GM23248 (cell line): ENCODE measurements around the gene PEX14. TPM values are rescaled to one million over a fixed set of nuclear protein-coding genes. Genes with fewer than 3 reads are reported as not detected.
A peak's percentile ranks its signal among the peaks of the same experiment; 100 is the strongest.

Source experiments
- DNase-seq: peaks from one replicate; pipeline ENCODE4 v3.0.0-alpha.2; 2015
- H2AFZ ChIP-seq: fragments of 200-600 bp; sonication (generic); 2 replicates; pipeline ENCODE4 v1.6.1; 2016; ENCODE audit warnings: antibody characterized with exemption
- H3F3A ChIP-seq: fragments of 200-600 bp; sonication (generic); 2 replicates; pipeline ENCODE4 v1.6.1; 2016; ENCODE audit warnings: mild to moderate bottlenecking, antibody characterized with exemption, mixed run types; ENCODE audit not compliant: insufficient read depth
- H3K27ac ChIP-seq: fragments of 200-600 bp; sonication (generic); 2 replicates; pipeline ENCODE4 v1.5.1; 2016; ENCODE audit warnings: mild to moderate bottlenecking
- H3K27me3 ChIP-seq: fragments of 200-600 bp; sonication (generic); replicated peaks from 2 replicates; pipeline ENCODE4 v1.6.1; 2016; ENCODE audit warnings: mild to moderate bottlenecking; ENCODE audit not compliant: insufficient read depth
- H3K36me3 ChIP-seq: fragments of 200-600 bp; sonication (generic); 2 replicates; pipeline ENCODE4 v1.6.1; 2016; ENCODE audit warnings: low read depth, mild to moderate bottlenecking
- H3K4me1 ChIP-seq: fragments of 200-600 bp; sonication (generic); 2 replicates; pipeline ENCODE4 v1.6.1; 2016; ENCODE audit warnings: mild to moderate bottlenecking; ENCODE audit not compliant: insufficient read depth
- H3K4me2 ChIP-seq: fragments of 200-600 bp; sonication (generic); one replicate; pipeline ENCODE4 v1.6.1; 2016; ENCODE audit warnings: mild to moderate bottlenecking; ENCODE audit not compliant: unreplicated experiment
- H3K4me3 ChIP-seq: fragments of 200-600 bp; sonication (generic); 2 replicates; pipeline ENCODE4 v1.5.1; 2016; ENCODE audit warnings: mild to moderate bottlenecking
- H3K79me2 ChIP-seq: fragments of 200-600 bp; sonication (generic); 2 replicates; pipeline ENCODE4 v1.6.1; 2016; ENCODE audit warnings: mild to moderate bottlenecking; ENCODE audit not compliant: insufficient read depth
- H3K9ac ChIP-seq: fragments of 200-600 bp; sonication (generic); 2 replicates; pipeline ENCODE4 v1.6.1; 2016; ENCODE audit warnings: mild to moderate bottlenecking
- H3K9me2 ChIP-seq: fragments of 200-600 bp; sonication (generic); 2 replicates; pipeline ENCODE4 v1.6.1; 2016; ENCODE audit warnings: mixed run types, mild to moderate bottlenecking, moderate library complexity; ENCODE audit not compliant: insufficient read depth
- H3K9me3 ChIP-seq: fragments of 200-600 bp; sonication (generic); one replicate; pipeline ENCODE4 v1.6.1; 2017; ENCODE audit warnings: low read depth
- H4K20me1 ChIP-seq: fragments of 200-600 bp; sonication (generic); 2 replicates; pipeline ENCODE4 v1.6.0; 2016; ENCODE audit not compliant: insufficient read depth
- EZH2 ChIP-seq: fragments of 200-600 bp; sonication (generic); IDR thresholded peaks from 2 replicates; pipeline ENCODE4 v1.6.1; 2018; ENCODE audit warnings: antibody characterized with exemption, mild to moderate bottlenecking; ENCODE audit not compliant: insufficient read depth, poor library complexity, severe bottlenecking
- EZH2phosphoT487 ChIP-seq: fragments of 200-600 bp; sonication (generic); IDR thresholded peaks from 2 replicates; pipeline ENCODE4 v1.6.1; 2018; ENCODE audit warnings: antibody characterized with exemption, moderate library complexity, mild to moderate bottlenecking, low read depth; ENCODE audit not compliant: insufficient read depth
- WGBS, 2 experiments: methylation state at CpG; one replicate each; pipeline ENCODE4 v1.1.6; 2015 to 2017; ENCODE audit warnings: low lambda C conversion rate in 2 of 2, low coverage in 1 of 2; ENCODE audit errors: missing lambda C conversion rate in 2 of 2; 5-methylcytosine and 5-hydroxymethylcytosine counted together
- in situ Hi-C: fragments of 300-500 bp; cut with MboI; formaldehyde crosslinking; loops from 2 replicates; pipeline ENCODE4 v1.15.0; 2020
- polyA plus RNA-seq: library from polyadenylated mRNA; unstranded; fragments of >200 nt; fragmentation: Nextera tagmentation; extraction: Ambion mirVana; gene quantifications from 2 replicates; pipeline ENCODE4 v1.2.1, GENCODE V29; 2016
- total RNA-seq: library from RNA; depleted of rRNA; stranded (reverse); fragments of >200 nt; shearing (Covaris generic); gene quantifications from 2 replicates; pipeline ENCODE4 v1.2.3, GENCODE V29; 2014

Gene PEX14
- total and polyA plus RNA-seq, 2 experiments from 2014 or later = 13.9 to 20.1 TPM

DNA sequence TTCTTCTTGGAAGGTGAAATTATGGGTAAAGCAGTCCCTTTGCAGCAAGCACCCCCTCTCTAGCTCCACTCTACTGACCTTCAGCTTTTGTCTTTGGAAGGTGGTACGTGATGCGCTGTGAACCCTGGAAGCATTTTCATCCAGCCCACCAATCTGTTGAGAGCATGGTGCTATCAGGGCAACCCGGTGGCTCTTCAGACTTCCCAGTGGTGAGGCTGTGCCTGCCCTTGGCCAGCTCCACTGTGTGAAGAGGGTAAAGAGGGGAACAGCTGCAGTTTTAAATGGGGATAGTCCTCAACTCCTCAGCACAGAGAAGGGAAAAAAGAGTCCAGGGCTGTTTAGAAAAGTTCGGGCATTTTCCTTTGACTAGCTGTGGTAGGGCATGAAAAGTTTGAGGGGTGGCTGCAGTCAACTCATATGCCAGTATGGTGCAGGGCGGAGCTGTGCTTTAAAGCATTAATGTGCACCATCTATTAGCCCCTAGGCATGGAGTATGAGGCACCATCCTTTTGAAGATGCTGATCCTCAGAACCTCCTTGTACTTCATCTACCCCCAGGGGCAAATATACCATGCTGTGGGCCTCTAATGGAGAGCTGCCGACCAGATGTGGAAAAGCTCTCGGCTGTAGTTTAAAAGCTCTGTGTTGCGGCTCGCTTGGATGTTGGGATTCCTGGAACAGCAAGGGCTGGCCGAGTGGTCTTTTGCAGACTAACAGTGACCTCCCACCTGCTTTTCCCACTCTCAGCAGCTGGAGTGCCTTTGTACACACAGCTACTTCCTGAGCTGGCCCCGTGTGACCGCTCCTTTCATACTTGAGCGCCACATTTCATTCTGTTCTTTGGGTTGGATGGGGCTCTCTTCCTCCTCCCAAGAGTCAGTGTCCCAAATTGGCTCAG, 123.0 kb downstream of the PEX14 start:
- WGBS, 2 experiments = 85 to 93% methylated on average over 13 of the region's 13 CpGs
- no peak overlapping the region for H3K9ac ChIP-seq
- no peak for DNase-seq

DNA sequence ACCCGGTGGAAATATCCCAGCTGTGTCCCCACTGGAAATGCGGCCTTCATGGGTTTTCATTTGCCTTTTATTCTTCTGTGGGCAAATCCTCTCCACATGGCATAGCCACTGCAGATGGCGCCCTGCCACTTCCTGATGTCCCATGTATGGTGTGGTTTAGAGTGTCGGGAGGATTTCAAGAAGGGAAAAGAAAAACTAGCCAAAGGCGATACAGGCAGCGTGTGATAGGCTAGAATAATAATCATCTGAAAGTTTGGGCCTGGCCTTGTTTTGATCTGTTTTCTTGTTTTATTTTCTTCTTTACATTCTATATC, 123.6 kb downstream of the PEX14 start:
- Histone ChIP-seq H3K27me3 (no peaks in the 10 kb centered on the region), H3K4me3 (no peak overlapping the region), H3F3A (peaks cover 22% of the 10 kb centered on the region), H2AFZ (no peak overlapping the region), H3K9ac (no peak overlapping the region), H3K4me2 (no peak overlapping the region), H3K36me3 (no peaks in the 10 kb centered on the region), H3K4me1 (peaks cover 18% of the 10 kb centered on the region), H3K9me2 (no peaks in the 10 kb centered on the region), H4K20me1 (no peaks in the 10 kb centered on the region), H3K27ac (no peak overlapping the region), H3K9me3 (no peaks in the 10 kb centered on the region), H3K79me2 (no peaks in the 10 kb centered on the region)
- no peak for TF ChIP-seq EZH2
- no peak for TF ChIP-seq EZH2phosphoT487
- no peak for DNase-seq
- WGBS, 2 experiments = 90 to 92% methylated on average over 6 of the region's 6 CpGs
- in situ Hi-C loops = no loop called here

More for the DNA sequence above, 123.0 kb downstream of the PEX14 start:
- TF ChIP-seq EZH2phosphoT487 = no peak
- no peak for TF ChIP-seq EZH2
- H3K36me3 ChIP-seq = no peaks in the 10 kb centered on the region
- H2AFZ ChIP-seq = no peak overlapping the region
- H3K9me3 ChIP-seq = no peaks in the 10 kb centered on the region
- no peak overlapping the region for H3K4me2 ChIP-seq
- peaks cover 22% of the 10 kb centered on the region for H3F3A ChIP-seq
- H3K4me1 ChIP-seq = peaks cover 18% of the 10 kb centered on the region
- H3K27ac ChIP-seq = no peak overlapping the region
- no peak overlapping the region for H3K4me3 ChIP-seq
- H3K79me2 ChIP-seq = no peaks in the 10 kb centered on the region
- H4K20me1 ChIP-seq = no peaks in the 10 kb centered on the region
- H3K9me2 ChIP-seq = no peaks in the 10 kb centered on the region
- no peaks in the 10 kb centered on the region for H3K27me3 ChIP-seq
- in situ Hi-C loops = no loop called here

DNA sequence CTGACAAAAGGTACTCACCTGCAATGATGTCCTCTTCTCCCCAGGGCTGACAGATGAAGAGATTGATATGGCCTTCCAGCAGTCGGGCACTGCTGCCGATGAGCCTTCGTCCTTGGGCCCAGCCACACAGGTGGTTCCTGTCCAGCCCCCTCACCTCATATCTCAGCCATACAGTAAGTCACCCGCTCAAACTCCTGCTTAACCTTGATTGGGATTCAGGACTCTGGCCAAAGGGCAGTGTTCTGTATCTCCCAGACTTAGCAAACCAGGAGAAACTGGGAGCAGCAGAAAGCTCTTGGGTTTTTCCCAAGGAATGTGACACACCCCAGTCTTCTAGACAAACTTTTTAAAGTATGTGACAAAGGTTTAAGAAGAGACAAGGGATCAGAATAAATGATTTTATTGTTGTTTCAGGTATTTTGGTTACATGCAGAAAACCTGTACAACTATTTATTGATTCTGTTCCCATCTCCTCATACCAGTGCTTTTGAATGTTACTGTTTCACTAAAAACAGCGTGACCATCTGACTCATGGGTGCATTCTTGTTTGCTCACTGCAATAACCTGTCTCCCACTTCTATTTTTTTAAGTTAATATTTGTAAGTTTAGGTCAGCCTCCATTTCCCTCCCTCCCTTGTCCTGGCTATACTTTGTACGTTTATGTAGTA, 124.6 kb downstream of the PEX14 start:
- H3K9ac ChIP-seq = 0 out of 2 replicates have a peak overlapping the region, but pooled peaks have one; percentile 31

DNA sequence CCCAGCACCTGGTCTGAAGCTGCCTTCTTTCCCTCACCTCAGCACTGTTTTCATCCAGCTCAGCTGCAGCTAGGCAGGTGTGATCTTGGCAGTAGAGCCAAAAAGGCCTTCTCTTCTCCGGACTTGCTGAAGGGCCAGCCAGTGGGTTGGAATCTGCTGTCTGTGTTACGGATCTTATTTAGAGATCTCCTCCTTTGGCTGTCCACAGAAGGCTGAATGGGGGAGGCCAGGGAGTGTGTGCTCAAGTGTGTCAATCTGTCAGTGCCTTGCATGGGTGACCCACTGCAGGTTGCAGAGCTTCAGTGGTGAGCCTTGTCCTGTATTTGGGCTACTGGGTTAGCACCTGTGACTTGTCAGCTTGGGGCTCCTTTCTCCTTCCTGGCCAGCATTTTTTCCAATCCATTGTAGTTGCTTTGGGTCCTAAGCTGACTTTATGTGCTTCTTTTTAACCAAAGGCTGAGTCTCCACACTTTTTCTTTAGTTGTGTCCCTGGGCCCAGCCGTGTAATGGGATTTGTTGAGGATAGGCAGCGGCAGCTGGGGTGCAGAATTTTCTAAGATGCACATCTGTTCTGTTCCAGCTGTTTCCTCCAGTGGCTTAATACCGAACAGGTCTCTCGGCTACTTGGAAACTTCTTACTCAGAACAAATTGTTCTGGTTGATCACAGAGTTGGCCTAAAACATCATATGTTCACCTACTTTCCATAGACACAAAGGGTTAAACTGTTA, 126.8 kb downstream of the PEX14 start:
- no peak overlapping the region for H3K9ac ChIP-seq
- WGBS, 2 experiments = 91 to 94% methylated on average over 6 of the region's 6 CpGs
- TF ChIP-seq EZH2phosphoT487 (no peak), EZH2 (no peak)
- no peak overlapping the region for H3K4me3 ChIP-seq
- H3K4me2 ChIP-seq = no peak overlapping the region
- no peak overlapping the region for H2AFZ ChIP-seq
- no peak for DNase-seq
- in situ Hi-C loops = no loop called here
- H4K20me1 ChIP-seq = no peaks in the 10 kb centered on the region
- no peak overlapping the region for H3K27ac ChIP-seq
- no peaks in the 10 kb centered on the region for H3K79me2 ChIP-seq
- no peaks in the 10 kb centered on the region for H3K27me3 ChIP-seq
- H3K9me3 ChIP-seq = no peaks in the 10 kb centered on the region
- H3K4me1 ChIP-seq = peaks cover 18% of the 10 kb centered on the region
- no peaks in the 10 kb centered on the region for H3K9me2 ChIP-seq
- peaks cover 22% of the 10 kb centered on the region for H3F3A ChIP-seq
- no peaks in the 10 kb centered on the region for H3K36me3 ChIP-seq

More for the DNA sequence above, 124.6 kb downstream of the PEX14 start:
- Histone ChIP-seq H2AFZ (no peak overlapping the region), H3K79me2 (no peaks in the 10 kb centered on the region), H3K9me2 (no peaks in the 10 kb centered on the region), H4K20me1 (no peaks in the 10 kb centered on the region), H3K4me2 (peak overlapping the region; percentile 46), H3K9me3 (no peaks in the 10 kb centered on the region), H3K4me1 (peaks cover 18% of the 10 kb centered on the region), H3F3A (peaks cover 22% of the 10 kb centered on the region), H3K27me3 (no peaks in the 10 kb centered on the region), H3K4me3 (no peak overlapping the region), H3K27ac (peak overlapping the region; percentile 70), H3K36me3 (no peaks in the 10 kb centered on the region)
- in situ Hi-C loops = no loop called here
- TF ChIP-seq EZH2phosphoT487 = no peak
- TF ChIP-seq EZH2 = no peak
- 67 to 72% methylated on average over 6 of the region's 6 CpGs for WGBS, 2 experiments
- peak; percentile 84 for DNase-seq
